H1 (cell line): ENCODE measurements around the gene SLC9C2. TPM values are rescaled to one million over a fixed set of nuclear protein-coding genes. Genes with fewer than 3 reads are reported as not detected.

Experiments
- CTCF ChIA-PET: fragments of 300-600 bp; sonication (Branson Sonifier 250); formaldehyde crosslinking; loops from one replicate; lab custom pipeline; 2021; ENCODE audit not compliant: partially characterized antibody; lab: Charles Lee
- POLR2A ChIA-PET: fragments of 300-600 bp; sonication (Branson Sonifier 250); formaldehyde crosslinking; loops from one replicate; lab custom pipeline; 2021; ENCODE audit warnings: inconsistent platforms; ENCODE audit not compliant: partially characterized antibody; lab: Charles Lee
- DNase-seq, 2 experiments: peaks; one replicate each; pipeline versions ENCODE4 v3.0.0 to v3.0.0-alpha.2; 2010 to 2022; ENCODE audit warnings: low spot score in 2 of 2, low read depth in 1 of 2, mixed read lengths in 1 of 2
- FAIRE-seq: peaks from 2 replicates; lab custom pipeline; 2011; peaks lifted over from hg19 to GRCh38; lab: Jason Lieb, UNC
- H2AFZ ChIP-seq: 2 replicates; pipeline ENCODE4 v1.8.1; 2012; ENCODE audit warnings: low read length, inconsistent platforms
- H2AK5ac ChIP-seq: 2 replicates; pipeline ENCODE4 v1.6.1; 2013; ENCODE audit warnings: low read depth, low read length
- H2BK120ac ChIP-seq: replicated peaks from 2 replicates; pipeline ENCODE3; 2013; ENCODE audit warnings: low read depth, low read length, inconsistent platforms
- H2BK12ac ChIP-seq: 2 replicates; pipeline ENCODE4 v1.6.1; 2013; ENCODE audit warnings: low read depth, low read length
- H2BK15ac ChIP-seq: 2 replicates; pipeline ENCODE4 v1.6.1; 2013; ENCODE audit warnings: low read length
- H2BK20ac ChIP-seq: 2 replicates; pipeline ENCODE4 v1.6.1; 2013; ENCODE audit warnings: low read length
- H2BK5ac ChIP-seq: 2 replicates; pipeline ENCODE4 v1.6.1; 2013; ENCODE audit warnings: low read depth, low read length
- H3K14ac ChIP-seq: 2 replicates; pipeline ENCODE4 v1.6.1; 2013; ENCODE audit warnings: inconsistent platforms; ENCODE audit not compliant: insufficient read length
- H3K18ac ChIP-seq: 2 replicates; pipeline ENCODE4 v1.6.1; 2013; ENCODE audit warnings: low read length; ENCODE audit errors: extremely low read depth
- H3K23ac ChIP-seq: 2 replicates; pipeline ENCODE4 v1.6.1; 2013; ENCODE audit warnings: inconsistent platforms; ENCODE audit not compliant: insufficient read length
- H3K23me2 ChIP-seq: 2 replicates; pipeline ENCODE4 v1.6.1; 2013; ENCODE audit warnings: low read depth, low read length
- H3K27ac ChIP-seq: 2 replicates; pipeline ENCODE4 v1.6.1; 2011; ENCODE audit warnings: low read depth, low read length, inconsistent platforms
- H3K27me3 ChIP-seq, 4 experiments: replicated peaks in 1 of 4; 1 replicate in 1 of 4; 2 replicates in 3 of 4; pipeline versions ENCODE4 v1.6.1 to v1.8.1; 2011 to 2013; ENCODE audit warnings: low read length in 3 of 4, mild to moderate bottlenecking in 3 of 4, inconsistent platforms in 2 of 4, mixed read lengths in 2 of 4, moderate library complexity in 1 of 4; ENCODE audit not compliant: control insufficient read depth in 3 of 4, insufficient read depth in 3 of 4; ENCODE audit errors: extremely low read depth in 1 of 4
- H3K36me3 ChIP-seq, 4 experiments: 2 replicates each; pipeline versions ENCODE4 v1.6.1 to v1.8.1; 2011 to 2013; ENCODE audit warnings: mild to moderate bottlenecking in 4 of 4, low read length in 3 of 4, moderate library complexity in 2 of 4, control low read depth in 1 of 4, inconsistent platforms in 1 of 4; ENCODE audit not compliant: insufficient read depth in 4 of 4, control insufficient read depth in 2 of 4
- H3K4ac ChIP-seq: replicated peaks from 2 replicates; pipeline ENCODE3; 2013; ENCODE audit warnings: low read length, low read depth, mixed read lengths, inconsistent platforms; ENCODE audit not compliant: insufficient read length
- H3K4me1 ChIP-seq, 4 experiments: replicated peaks in 1 of 4; 1 replicate in 1 of 4; 2 replicates in 3 of 4; pipeline versions ENCODE4 v1.6.1 to v1.8.1; 2011 to 2013; ENCODE audit warnings: low read length in 3 of 4, inconsistent platforms in 2 of 4, mixed read lengths in 1 of 4; ENCODE audit not compliant: insufficient read depth in 4 of 4, control insufficient read depth in 3 of 4
- H3K4me2 ChIP-seq, 2 experiments: 2 replicates each; pipeline versions ENCODE4 v1.6.1 to v1.8.1; 2011 to 2013; ENCODE audit warnings: low read depth in 2 of 2, low read length in 2 of 2, control low read depth in 1 of 2, inconsistent platforms in 1 of 2, mild to moderate bottlenecking in 1 of 2; ENCODE audit not compliant: insufficient read depth in 1 of 2
- H3K4me3 ChIP-seq, 4 experiments: fragments of 200-600, 300-600 bp in 1 of 4; sonication (generic), shearing (Covaris generic), sonication (Bioruptor Twin) in 1 of 4; 2 replicates each; pipeline versions ENCODE4 v1.5.1 to v1.8.1; 2011 to 2016; ENCODE audit warnings: low read length in 4 of 4, low read depth in 3 of 4, control low read depth in 2 of 4, inconsistent platforms in 2 of 4, mild to moderate bottlenecking in 2 of 4, mixed read lengths in 1 of 4, moderate library complexity in 1 of 4; ENCODE audit not compliant: insufficient read depth in 2 of 4; ENCODE audit errors: extremely low read depth in 1 of 4
- H3K56ac ChIP-seq: replicated peaks from 2 replicates; pipeline ENCODE3; 2013; ENCODE audit warnings: low read depth, mild to moderate bottlenecking, mixed read lengths, low read length, inconsistent platforms; ENCODE audit not compliant: insufficient read length
- H3K79me1 ChIP-seq: 2 replicates; pipeline ENCODE4 v1.6.1; 2013; ENCODE audit warnings: low read depth, low read length, control low read depth
- H3K79me2 ChIP-seq, 2 experiments: 2 replicates each; pipeline versions ENCODE4 v1.6.1 to v1.8.1; 2012 to 2013; ENCODE audit warnings: low read length in 2 of 2, mild to moderate bottlenecking in 2 of 2, inconsistent platforms in 1 of 2; ENCODE audit not compliant: insufficient read depth in 2 of 2, control insufficient read depth in 1 of 2
- H3K9ac ChIP-seq, 4 experiments: replicated peaks in 1 of 4; 1 replicate in 1 of 4; 2 replicates in 3 of 4; pipeline versions ENCODE4 v1.6.1 to v1.8.1; 2011 to 2013; ENCODE audit warnings: low read depth in 3 of 4, low read length in 3 of 4, control low read depth in 2 of 4, mild to moderate bottlenecking in 2 of 4, moderate library complexity in 2 of 4, inconsistent platforms in 1 of 4; ENCODE audit errors: extremely low read depth in 1 of 4
- H3K9me3 ChIP-seq, 2 experiments: 2 replicates each; pipeline versions ENCODE4 v1.6.1 to v1.8.1; 2012 to 2013; ENCODE audit warnings: mild to moderate bottlenecking in 2 of 2, moderate library complexity in 2 of 2, control low read depth in 1 of 2, inconsistent platforms in 1 of 2, low read depth in 1 of 2, low read length in 1 of 2, mixed read lengths in 1 of 2; ENCODE audit not compliant: insufficient read depth in 2 of 2
- H4K20me1 ChIP-seq, 2 experiments: replicated peaks in 1 of 2; 2 replicates each; pipeline versions ENCODE3 to v1.8.1; 2011 to 2013; ENCODE audit warnings: inconsistent platforms in 2 of 2, low read length in 2 of 2, mild to moderate bottlenecking in 1 of 2; ENCODE audit not compliant: insufficient read depth in 2 of 2, control insufficient read depth in 1 of 2
- H4K5ac ChIP-seq: 2 replicates; pipeline ENCODE4 v1.6.1; 2013; ENCODE audit warnings: low read length, low read depth, mixed read lengths, inconsistent platforms; ENCODE audit not compliant: insufficient read length
- H4K8ac ChIP-seq: 2 replicates; pipeline ENCODE4 v1.8.0; 2013; ENCODE audit warnings: mild to moderate bottlenecking, moderate library complexity, low read length, inconsistent platforms; ENCODE audit not compliant: insufficient read depth; ENCODE audit errors: extremely low read depth
- H4K91ac ChIP-seq: replicated peaks from 2 replicates; pipeline ENCODE3; 2013; ENCODE audit warnings: low read length, mixed read lengths, inconsistent platforms; ENCODE audit not compliant: insufficient read length
- BACH1 ChIP-seq: IDR thresholded peaks from 2 replicates; pipeline ENCODE4 v1.6.1; 2012; ENCODE audit warnings: low read length, improper control_type of control experiment
- CEBPB ChIP-seq: IDR thresholded peaks from 2 replicates; pipeline ENCODE4 v1.6.1; 2012; ENCODE audit warnings: low read depth, low read length
- EZH2 ChIP-seq: fragments of 200-600 bp; sonication (generic); IDR thresholded peaks from 2 replicates; pipeline ENCODE4 v1.7.1; 2012; ENCODE audit warnings: low read depth, mild to moderate bottlenecking, moderate library complexity, low read length, inconsistent platforms; ENCODE audit not compliant: severe bottlenecking
- FOSL1 ChIP-seq: IDR thresholded peaks from 2 replicates; pipeline ENCODE4 v1.6.1; 2011; ENCODE audit warnings: mild to moderate bottlenecking, low read depth, low read length, moderate library complexity; ENCODE audit not compliant: insufficient read depth
- GABPA ChIP-seq: IDR thresholded peaks from 2 replicates; pipeline ENCODE4 v1.6.1; 2011; ENCODE audit warnings: mild to moderate bottlenecking, low read length, moderate library complexity, borderline replicate concordance; ENCODE audit not compliant: insufficient read depth
- GTF2F1 ChIP-seq: IDR thresholded peaks from 2 replicates; pipeline ENCODE4 v1.6.1; 2012; ENCODE audit warnings: low read depth, low read length, improper control_type of control experiment, borderline replicate concordance
- HDAC6 ChIP-seq: IDR thresholded peaks from one replicate; pipeline ENCODE4 v1.7.1; 2012; ENCODE audit warnings: low read depth, mild to moderate bottlenecking, inconsistent platforms, low read length, moderate library complexity
- JUN ChIP-seq: IDR thresholded peaks from 2 replicates; pipeline ENCODE4 v1.6.1; 2011; ENCODE audit warnings: low read depth, mild to moderate bottlenecking, improper control_type of control experiment, low read length
- MAFK ChIP-seq: IDR thresholded peaks from 2 replicates; pipeline ENCODE4 v1.6.1; 2012; ENCODE audit warnings: low read depth, mild to moderate bottlenecking, improper control_type of control experiment, low read length
- RAD21 ChIP-seq, 2 experiments: IDR thresholded peaks in 1 of 2; conservative IDR thresholded peaks in 1 of 2; 2 replicates each; pipeline ENCODE4 v1.6.1; 2011; ENCODE audit warnings: low read depth in 2 of 2, low read length in 2 of 2, improper control_type of control experiment in 1 of 2, inconsistent platforms in 1 of 2, mild to moderate bottlenecking in 1 of 2, moderate library complexity in 1 of 2
- RBBP5 ChIP-seq: IDR thresholded peaks from 2 replicates; pipeline ENCODE4 v1.7.1; 2012; ENCODE audit warnings: low read depth, mild to moderate bottlenecking, inconsistent platforms, low read length, moderate library complexity, borderline replicate concordance
- RNF2 ChIP-seq: fragments of 200-900, 300-1000 bp; sonication (generic); IDR thresholded peaks from 2 replicates; pipeline ENCODE4 v1.7.1; 2016; ENCODE audit warnings: borderline replicate concordance, low read depth, mild to moderate bottlenecking, antibody characterized with exemption, low read length; ENCODE audit not compliant: poor library complexity, severe bottlenecking; ENCODE audit errors: missing control alignments
- SP1 ChIP-seq: IDR thresholded peaks from 2 replicates; pipeline ENCODE4 v1.6.1; 2011; ENCODE audit warnings: low read depth, low read length
- TBP ChIP-seq: IDR thresholded peaks from 2 replicates; pipeline ENCODE4 v1.6.1; 2011; ENCODE audit warnings: low read depth, low read length, improper control_type of control experiment
- YY1 ChIP-seq: IDR thresholded peaks from 2 replicates; pipeline ENCODE4 v1.6.1; 2011; ENCODE audit warnings: low read depth, mild to moderate bottlenecking, low read length
- polyA plus RNA-seq, 7 experiments: library from polyadenylated mRNA; depleted of rRNA in 3 of 7; stranded (reverse) in 5 of 7; unstranded in 2 of 7; fragments of >200 nt in 5 of 7; fragments of 200-250 nt in 2 of 7; gene quantifications; 1 replicate in 5 of 7; 2 replicates in 1 of 7; 4 replicates in 1 of 7; pipeline versions ENCODE4 v1.2.1 to v1.2.3, GENCODE V29; 2011 to 2013; ENCODE audit warnings: missing spikeins in 2 of 7, mixed read lengths in 2 of 7
- total RNA-seq: library from RNA; stranded (reverse); fragmentation: NEBNext Ultra II Directional; extraction: Animal tissue kit (Norgen Biotek cat#: 25700); gene quantifications from 2 replicates; pipeline ENCODE4 v1.2.1, GENCODE V29; 2021

The SLC9C2 gene
- total and polyA plus RNA-seq, 2 of the 8 experiments (the other 6 are each of a cell fraction or from before 2014, with no cell fraction given) = not detected

DNA sequence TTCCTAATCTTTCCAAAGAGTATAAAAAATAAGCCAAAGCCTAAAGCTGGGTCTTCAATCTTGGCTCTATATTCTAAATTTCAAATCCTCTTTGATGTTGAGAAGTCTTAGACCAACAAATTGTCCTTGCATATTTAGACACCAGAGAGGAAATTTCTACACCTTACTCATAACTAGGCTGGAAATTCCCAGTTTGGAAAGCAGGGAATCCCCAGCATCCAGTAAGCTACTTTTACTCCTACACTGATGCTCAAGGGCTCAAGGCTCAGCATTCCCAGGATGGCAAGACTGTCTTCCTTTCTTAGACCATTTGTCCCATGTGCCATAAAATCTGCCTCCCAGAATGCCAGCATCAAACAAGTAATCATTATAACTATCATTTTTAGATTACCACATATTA lies 97.5 kb downstream of the SLC9C2 start:
- Histone ChIP-seq H3K79me2 (no peaks in the 10 kb centered on the region), H3K9ac (no peak overlapping the region), H3K4me2 (no peak overlapping the region), H2BK120ac (no peak overlapping the region), H2BK5ac (no peak overlapping the region), H3K79me1 (no peaks in the 10 kb centered on the region), H3K4me3 (no peak overlapping the region), H4K5ac (no peak overlapping the region), H3K27ac (no peak overlapping the region), H2BK15ac (no peak overlapping the region), H3K56ac (no peak overlapping the region), H2AK5ac (no peak overlapping the region), H3K23ac (no peak overlapping the region), H3K36me3 (no peaks in the 10 kb centered on the region), H4K8ac (no peak overlapping the region), H2BK12ac (no peak overlapping the region), H2AFZ (no peak overlapping the region), H3K18ac (no peak overlapping the region), H3K4ac (no peak overlapping the region), H2BK20ac (no peak overlapping the region), H3K27me3 (no peaks in the 10 kb centered on the region), H4K91ac (no peak overlapping the region), H3K9me3 (no peaks in the 10 kb centered on the region), H3K14ac (no peak overlapping the region), H3K23me2 (no peaks in the 10 kb centered on the region), H3K4me1 (peaks cover 5 to 9% (median 7%) of the 10 kb centered on the region in 4 experiments; a peak in 5 of 7 replicates), H4K20me1 (no peaks in the 10 kb centered on the region)
- ChIA-PET CTCF (interaction anchor here (0.6 to 2.5 kb wide), 11 partner anchors 10 to 344 kb away, joined by 3 to 18 read pairs (median 4); no protein-coding TSS in a partner anchor), POLR2A (interaction anchor here (1.9 to 3.9 kb wide), 3 partner anchors 14 to 517 kb away, joined by 5 to 18 read pairs (median 5); partner anchors contain the start of gene RC3H1)
- DNase-seq (no peak), FAIRE-seq (no peak)
- no peak for TF ChIP-seq GTF2F1
- TF ChIP-seq MAFK = no peak
- TF ChIP-seq TBP = no peak
- TF ChIP-seq GABPA = no peak
- TF ChIP-seq JUN = no peak
- TF ChIP-seq BACH1 = no peak
- no peak for TF ChIP-seq FOSL1
- no peak for TF ChIP-seq RNF2
- no peak for TF ChIP-seq SP1
- TF ChIP-seq RBBP5 = no peak
- TF ChIP-seq HDAC6 = no peak
- no peak for TF ChIP-seq YY1
- TF ChIP-seq RAD21 (IDR thresholded peaks at IDR 0.05 in 1 of 2, conservative IDR thresholded peaks at IDR 0.05 in 1 of 2; ENCODE audit: low read depth in 2 of 2, low read length in 2 of 2) = no peak
- TF ChIP-seq CEBPB = no peak
- no peak for TF ChIP-seq EZH2
